Sigmoid colon (tissue), 4 donors: ENCODE measurements around the gene DNAJA1.

ENCODE experiments used
- POLR2A ChIP-seq, 2 donors: fragments of 450-650 bp; IDR thresholded peaks; one replicate each; pipeline ENCODE4 v1.6.1; 2016; ENCODE audit warnings: antibody characterized with exemption in 2 of 2, mild to moderate bottlenecking in 2 of 2, moderate library complexity in 2 of 2
- POLR2AphosphoS5 ChIP-seq, 4 donors: sonication (generic); formaldehyde crosslinking; IDR thresholded peaks; one replicate each; pipeline ENCODE4 v1.6.1; 2017; ENCODE audit warnings: antibody characterized with exemption in 4 of 4

DNA sequence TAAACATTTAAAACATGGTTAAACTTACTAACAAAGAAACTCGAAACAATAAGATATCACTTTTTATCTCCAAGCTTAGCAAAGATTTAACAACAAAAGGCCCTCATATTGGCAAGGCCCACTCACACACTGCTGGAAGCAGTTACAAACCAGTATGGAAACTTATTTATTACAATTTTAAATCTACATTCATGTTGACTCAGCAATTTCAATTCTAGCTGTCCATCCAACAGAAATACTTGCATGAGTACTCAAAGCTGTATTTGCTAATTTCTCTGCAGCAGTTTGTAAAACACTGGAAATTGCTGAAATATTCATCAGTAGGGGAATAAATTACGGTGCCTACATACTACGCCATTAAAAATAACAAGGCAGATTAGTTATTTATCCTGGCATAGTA lies 2.8 kb upstream of the DNAJA1 start:
- no peak for TF ChIP-seq POLR2AphosphoS5 (IDR thresholded peaks at IDR 0.05)
- TF ChIP-seq POLR2A (IDR thresholded peaks at IDR 0.05) = no peak
